ENCODE results near the gene PTPN6. TPM values are rescaled to one million over a fixed set of nuclear protein-coding genes. Genes with fewer than 3 reads are reported as not detected.
A peak's percentile ranks its signal among the peaks of the same experiment; 100 is the strongest.

The PTPN6 gene
- total and polyA plus RNA-seq, 10 of the 15 experiments (the other 5 are each of a cell fraction or from before 2014, with no cell fraction given): 229 to 457 (median 370) TPM

- Histone ChIP-seq H2AFZ (ENCODE audit: control insufficient read depth, low read depth, low read length) (no peak overlapping the region; the same call in 1 of the 2 replicates), H3K36me3 (ENCODE audit: control insufficient read depth in 2 of 2, insufficient read depth in 2 of 2, low read length in 1 of 2) (peaks cover 5 to 6% of the 10 kb centered on the region in 2 experiments; a peak in 3 of 4 replicates), H3K4me1 (ENCODE audit: control insufficient read depth, insufficient read depth, low read length) (peaks cover 11% of the 10 kb centered on the region; the same call in 1 of the 2 replicates), H3K9me3 (replicated peaks; ENCODE audit: control insufficient read depth, insufficient read depth, low read length) (no peaks in the 10 kb centered on the region), H3K9ac (ENCODE audit: control insufficient read depth, insufficient read depth, low read length) (peak overlapping the region; percentile 96), H3K27me3 (replicated peaks in 1 of 2; ENCODE audit: control insufficient read depth in 2 of 2, insufficient read depth in 2 of 2, low read length in 1 of 2) (no peaks in the 10 kb centered on the region), H3K27ac (ENCODE audit: control insufficient read depth, insufficient read depth) (peak overlapping the region; percentile 92), H3K4me2 (ENCODE audit: control insufficient read depth, insufficient read depth) (peak overlapping the region; percentile 95), H3K4me3 (peak overlapping the region; percentile 86), H3K79me2 (ENCODE audit: control insufficient read depth, insufficient read depth, low read length) (peaks cover 26% of the 10 kb centered on the region), H4K20me1 (ENCODE audit: control insufficient read depth, insufficient read depth) (no peaks in the 10 kb centered on the region)
- intact Hi-C loops (cut with micrococcal nuclease; ENCODE audit: unreplicated experiment): no loop called here
- CTCF ChIA-PET: interaction anchor here (0.5 to 8.6 kb wide), 20 partner anchors 8 to 404 kb away, joined by 3 to 111 read pairs (median 4); partner anchors contain the start of genes C1R, LRRC23 and SPSB2
- no peak for FAIRE-seq
- RAD21 ChIA-PET (ENCODE audit: unreplicated experiment): interaction anchor here (0.9 to 1.7 kb wide), 3 partner anchors 12 to 67 kb away, joined by 3 to 6 read pairs (median 3); no protein-coding TSS in a partner anchor
- SMC1A ChIA-PET (ENCODE audit: uncharacterized antibody, unreplicated experiment): interaction anchor here (0.6 to 2.3 kb wide), 5 partner anchors 8 to 84 kb away, joined by 3 to 7 read pairs (median 3); partner anchors contain the start of gene TPI1
- no peak for DNase-seq (ENCODE audit: low read depth, low spot score)
- ATAC-seq: peak; percentile 38
- WGBS (ENCODE audit: insufficient coverage, insufficient replicate concordance, low lambda C conversion rate, missing lambda C conversion rate): 2% methylated on average over 36 of the region's 36 CpGs
- BruUV-seq (replicated peaks): TSS peak; percentile 40
- POLR2A ChIA-PET: interaction anchor here (0.5 to 17.8 kb wide), 9 partner anchors 8 to 81 kb away, joined by 3 to 524 read pairs (median 7); partner anchors contain the start of genes ATN1, LPCAT3, LRRC23 and PTPN6
- in situ Hi-C loops (cut with MboI): no loop called here
- TF ChIP-seq POLR2AphosphoS5 (IDR thresholded peaks at IDR 0.05; ENCODE audit: low read length) (peak; percentile 18; the same call in 1 of the 2 replicates), CUX1 (IDR thresholded peaks at IDR 0.05; ENCODE audit: insufficient replicate concordance, low read depth, low read length) (no peak), EP300 (IDR thresholded peaks at IDR 0.05; ENCODE audit: borderline replicate concordance in 1 of 2, control insufficient read depth in 1 of 2, low read depth in 2 of 2, low read length in 2 of 2) (no peak), LARP7 (IDR thresholded peaks at IDR 0.05) (no peak), IRF4 (IDR thresholded peaks at IDR 0.05; ENCODE audit: low read depth, low read length) (no peak), RBBP5 (conservative IDR thresholded peaks at IDR 0.05) (no peak), E2F8 (IDR thresholded peaks at IDR 0.05; ENCODE audit: low read depth, partially characterized antibody) (no peak), ZNF592 (IDR thresholded peaks at IDR 0.05) (no peak)
Measured at GRCh38 chr12:6936636-6937480, 14.3 kb upstream of the PTPN6 start.

Data from GM12878 (cell line).